Muscle layer of duodenum (tissue), 2 donors: Measurements from ENCODE around the gene ZFP36.
"Not testable (repeated sequence)": the region's sequence is repeated elsewhere in the genome, so short reads cannot be mapped to it uniquely, and the experiment has no call there.

Experiments used
- H3K27ac ChIP-seq: one replicate; pipeline ENCODE4 v1.7.0; 2013; ENCODE audit warnings: mild to moderate bottlenecking, low read length
- H3K27me3 ChIP-seq: one replicate; pipeline ENCODE4 v1.7.0; 2013; ENCODE audit warnings: low read depth, mild to moderate bottlenecking, control low read depth, low read length
- H3K36me3 ChIP-seq, 2 donors: one replicate each; pipeline ENCODE4 v1.7.0; 2013; ENCODE audit warnings: low read length in 2 of 2, control low read depth in 1 of 2, mild to moderate bottlenecking in 1 of 2; ENCODE audit not compliant: insufficient read depth in 2 of 2, control insufficient read depth in 1 of 2
- H3K4me1 ChIP-seq, 2 donors: one replicate each; pipeline ENCODE4 v1.7.0; 2013; ENCODE audit warnings: low read length in 2 of 2, mild to moderate bottlenecking in 2 of 2, control low read depth in 1 of 2, moderate library complexity in 1 of 2; ENCODE audit not compliant: insufficient read depth in 2 of 2, control insufficient read depth in 1 of 2
- H3K4me3 ChIP-seq, 2 donors: one replicate each; pipeline ENCODE4 v1.7.0; 2013; ENCODE audit warnings: low read length in 2 of 2, low read depth in 1 of 2, mild to moderate bottlenecking in 1 of 2
- H3K9me3 ChIP-seq, 2 donors: one replicate each; pipeline ENCODE4 v1.7.0; 2013; ENCODE audit warnings: low read length in 2 of 2, control low read depth in 1 of 2, mild to moderate bottlenecking in 1 of 2; ENCODE audit not compliant: control insufficient read depth in 1 of 2
- donor health status: healthy.

Gene ZFP36

GRCh38 chr19:39375929-39376328, 30.7 kb upstream of the ZFP36 start:
- Histone ChIP-seq H3K27me3 (no peaks in the 10 kb centered on the region), H3K4me1 (peaks cover 8 to 25% of the 10 kb centered on the region in 2 donors), H3K36me3 (peaks cover 58 to 68% of the 10 kb centered on the region in 2 donors), H3K9me3 (no peaks in the 10 kb centered on the region), H3K27ac (no peak overlapping the region), H3K4me3 (no peak overlapping the region)

GRCh38 chr19:39377373-39378362, 29.0 kb upstream of the ZFP36 start:
- Histone ChIP-seq H3K9me3 (no peaks in the 10 kb centered on the region), H3K36me3 (peaks cover 64 to 79% of the 10 kb centered on the region in 2 donors), H3K4me1 (peaks cover 7 to 15% of the 10 kb centered on the region in 2 donors), H3K4me3 (no peak overlapping the region), H3K27me3 (no peaks in the 10 kb centered on the region), H3K27ac (no peak overlapping the region)

GRCh38 chr19:39379366-39379765, 27.3 kb upstream of the ZFP36 start:
- peaks cover 80 to 90% of the 10 kb centered on the region in 2 donors for H3K36me3 ChIP-seq
- not testable (repeated sequence) for H3K27ac ChIP-seq, H3K27me3 ChIP-seq, H3K9me3 ChIP-seq, H3K4me1 ChIP-seq, H3K4me3 ChIP-seq

GRCh38 chr19:39379865-39380396, 26.7 kb upstream of the ZFP36 start:
- peaks cover 83 to 94% of the 10 kb centered on the region in 2 donors for H3K36me3 ChIP-seq
- peaks cover 0 to 5% of the 10 kb centered on the region in 2 donors for H3K4me1 ChIP-seq
- no peak overlapping the region for H3K4me3 ChIP-seq
- no peaks in the 10 kb centered on the region for H3K27me3 ChIP-seq
- no peaks in the 10 kb centered on the region for H3K9me3 ChIP-seq
- H3K27ac ChIP-seq = no peak overlapping the region

- Histone ChIP-seq H3K9me3 (no peaks in the 10 kb centered on the region), H3K36me3 (peaks cover 76 to 99% of the 10 kb centered on the region in 2 donors), H3K4me3 (no peak overlapping the region), H3K4me1 (peaks cover 0 to 5% of the 10 kb centered on the region in 2 donors), H3K27ac (no peak overlapping the region), H3K27me3 (no peaks in the 10 kb centered on the region)
These were observed 25.8 kb upstream of the ZFP36 start for GRCh38 chr19:39380521-39381502.

GRCh38 chr19:39381910-39382611, 24.6 kb upstream of the ZFP36 start:
- Histone ChIP-seq H3K9me3 (no peaks in the 10 kb centered on the region), H3K4me3 (no peak overlapping the region), H3K36me3 (peaks cover 76 to 99% of the 10 kb centered on the region in 2 donors), H3K27me3 (no peaks in the 10 kb centered on the region), H3K4me1 (peaks cover 0 to 5% of the 10 kb centered on the region in 2 donors), H3K27ac (no peak overlapping the region)

- H3K27ac ChIP-seq = no peak overlapping the region
- no peaks in the 10 kb centered on the region for H3K9me3 ChIP-seq
- H3K36me3 ChIP-seq = peaks cover 74 to 99% of the 10 kb centered on the region in 2 donors
- peaks cover 0 to 5% of the 10 kb centered on the region in 2 donors for H3K4me1 ChIP-seq
- no peak overlapping the region for H3K4me3 ChIP-seq
- no peaks in the 10 kb centered on the region for H3K27me3 ChIP-seq
These were observed 23.4 kb upstream of the ZFP36 start for GRCh38 chr19:39382991-39383828.

GRCh38 chr19:39384839-39385568, 21.6 kb upstream of the ZFP36 start:
- peaks cover 68 to 92% of the 10 kb centered on the region in 2 donors for H3K36me3 ChIP-seq

GRCh38 chr19:39385629-39386411, 20.8 kb upstream of the ZFP36 start:
- Histone ChIP-seq H3K4me1 (peaks cover 8 to 13% of the 10 kb centered on the region in 2 donors), H3K4me3 (no peak overlapping the region), H3K36me3 (peaks cover 61 to 88% of the 10 kb centered on the region in 2 donors), H3K27ac (no peak overlapping the region), H3K9me3 (no peaks in the 10 kb centered on the region), H3K27me3 (no peaks in the 10 kb centered on the region)

More at GRCh38 chr19:39384839-39385568, 21.6 kb upstream of the ZFP36 start:
- H3K4me3 ChIP-seq = no peak overlapping the region
- peaks cover 4 to 7% of the 10 kb centered on the region in 2 donors for H3K4me1 ChIP-seq
- H3K9me3 ChIP-seq = no peaks in the 10 kb centered on the region
- H3K27ac ChIP-seq = no peak overlapping the region
- H3K27me3 ChIP-seq = no peaks in the 10 kb centered on the region
